ENCODE measurements around the gene CRP. TPM values are rescaled to one million over a fixed set of nuclear protein-coding genes. Genes with fewer than 3 reads are reported as not detected.

CRP gene
- total RNA-seq, 1 donor from 2014 or later: not detected

DNA sequence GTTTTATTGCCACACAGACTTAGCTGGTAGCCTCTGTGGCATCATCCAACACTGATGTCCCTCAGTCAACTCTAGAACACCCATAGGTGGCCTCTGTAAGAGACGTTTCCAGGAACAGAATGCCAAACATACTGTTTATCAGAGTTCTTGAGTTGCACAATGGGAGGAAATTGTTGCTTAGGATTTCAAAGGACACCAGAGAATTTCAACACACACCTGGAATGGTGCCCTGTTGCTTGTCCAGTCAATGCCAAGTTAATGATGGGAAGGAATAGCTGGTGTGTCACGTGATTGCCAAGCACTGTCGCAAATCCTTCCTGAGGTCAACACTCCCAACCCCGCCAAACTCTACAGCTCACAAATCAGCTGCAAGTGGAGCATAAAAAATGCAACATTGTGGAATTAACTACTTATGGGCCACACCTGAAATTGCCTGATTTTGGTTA, 37.8 kb upstream of the CRP start:
- no peak for DNase-seq (ENCODE audit: low spot score)
- no peak overlapping the region for H3K4me3 Mint-ChIP-seq (ENCODE audit: unreplicated experiment)

DNA sequence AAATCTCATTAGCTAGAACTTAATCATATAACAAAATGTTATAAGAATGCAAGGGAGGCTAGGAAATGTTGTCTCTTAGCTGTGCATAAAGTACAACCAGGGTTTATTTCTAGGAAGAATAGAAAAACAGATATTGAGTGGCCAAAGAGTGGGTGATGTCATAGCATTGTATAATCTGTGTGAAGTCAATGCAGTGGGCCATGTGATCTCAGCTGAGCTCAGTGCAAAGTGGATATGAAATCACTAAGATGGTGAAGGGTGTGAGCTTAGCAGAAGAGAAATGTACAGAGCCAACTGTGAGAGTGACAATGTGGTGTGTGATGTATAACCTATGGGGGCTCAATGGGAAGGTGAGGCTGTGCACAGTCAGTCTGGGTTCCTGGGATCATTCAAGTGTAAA, 36.6 kb upstream of the CRP start:
- Mint-ChIP-seq H3K27ac (ENCODE audit: unreplicated experiment) (no peak overlapping the region), H3K4me1 (ENCODE audit: unreplicated experiment) (no peaks in the 10 kb centered on the region), H3K4me3 (ENCODE audit: unreplicated experiment) (no peak overlapping the region), H3K27me3 (ENCODE audit: unreplicated experiment) (no peaks in the 10 kb centered on the region), H3K36me3 (ENCODE audit: low read depth, unreplicated experiment) (no peaks in the 10 kb centered on the region), H3K9me3 (ENCODE audit: unreplicated experiment) (no peaks in the 10 kb centered on the region)
- TF ChIP-seq, protein P1, sequence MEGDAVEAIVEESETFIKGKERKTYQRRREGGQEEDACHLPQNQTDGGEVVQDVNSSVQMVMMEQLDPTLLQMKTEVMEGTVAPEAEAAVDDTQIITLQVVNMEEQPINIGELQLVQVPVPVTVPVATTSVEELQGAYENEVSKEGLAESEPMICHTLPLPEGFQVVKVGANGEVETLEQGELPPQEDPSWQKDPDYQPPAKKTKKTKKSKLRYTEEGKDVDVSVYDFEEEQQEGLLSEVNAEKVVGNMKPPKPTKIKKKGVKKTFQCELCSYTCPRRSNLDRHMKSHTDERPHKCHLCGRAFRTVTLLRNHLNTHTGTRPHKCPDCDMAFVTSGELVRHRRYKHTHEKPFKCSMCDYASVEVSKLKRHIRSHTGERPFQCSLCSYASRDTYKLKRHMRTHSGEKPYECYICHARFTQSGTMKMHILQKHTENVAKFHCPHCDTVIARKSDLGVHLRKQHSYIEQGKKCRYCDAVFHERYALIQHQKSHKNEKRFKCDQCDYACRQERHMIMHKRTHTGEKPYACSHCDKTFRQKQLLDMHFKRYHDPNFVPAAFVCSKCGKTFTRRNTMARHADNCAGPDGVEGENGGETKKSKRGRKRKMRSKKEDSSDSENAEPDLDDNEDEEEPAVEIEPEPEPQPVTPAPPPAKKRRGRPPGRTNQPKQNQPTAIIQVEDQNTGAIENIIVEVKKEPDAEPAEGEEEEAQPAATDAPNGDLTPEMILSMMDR (IDR thresholded peaks at IDR 0.05; ENCODE audit: unreplicated experiment): no peak
- no peak for DNase-seq (ENCODE audit: low spot score)

More for the DNA sequence above, 37.8 kb upstream of the CRP start:
- Mint-ChIP-seq H3K27ac (ENCODE audit: unreplicated experiment) (no peak overlapping the region), H3K36me3 (ENCODE audit: low read depth, unreplicated experiment) (no peaks in the 10 kb centered on the region), H3K4me1 (ENCODE audit: unreplicated experiment) (no peaks in the 10 kb centered on the region), H3K27me3 (ENCODE audit: unreplicated experiment) (no peaks in the 10 kb centered on the region), H3K9me3 (ENCODE audit: unreplicated experiment) (no peaks in the 10 kb centered on the region)
- TF ChIP-seq, protein P1 (IDR thresholded peaks at IDR 0.05; ENCODE audit: unreplicated experiment): no peak

DNA sequence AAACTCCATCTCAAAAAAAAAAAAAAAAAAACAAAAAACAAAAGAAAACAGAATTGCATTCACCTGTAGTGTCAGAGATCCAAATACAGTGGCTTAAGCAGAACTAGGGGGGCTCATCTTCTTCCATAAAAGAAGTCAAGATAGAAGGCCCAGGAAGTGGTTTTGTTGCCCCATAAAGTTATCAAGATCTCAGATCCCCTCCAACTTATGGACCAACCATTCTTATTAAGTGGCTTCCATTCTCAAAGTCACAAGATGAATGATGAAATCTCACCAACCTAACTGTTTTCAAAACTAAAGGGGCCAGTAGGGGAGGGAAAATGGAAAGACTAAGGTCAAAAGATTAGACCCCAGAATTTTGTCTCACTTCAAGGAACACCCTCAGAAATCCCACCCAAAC, 36.2 kb upstream of the CRP start:
- Mint-ChIP-seq H3K27ac (ENCODE audit: unreplicated experiment) (no peak overlapping the region), H3K9me3 (ENCODE audit: unreplicated experiment) (no peaks in the 10 kb centered on the region), H3K4me3 (ENCODE audit: unreplicated experiment) (no peak overlapping the region), H3K36me3 (ENCODE audit: low read depth, unreplicated experiment) (no peaks in the 10 kb centered on the region), H3K4me1 (ENCODE audit: unreplicated experiment) (no peaks in the 10 kb centered on the region), H3K27me3 (ENCODE audit: unreplicated experiment) (no peaks in the 10 kb centered on the region)
- TF ChIP-seq, protein P1 (IDR thresholded peaks at IDR 0.05; ENCODE audit: unreplicated experiment): no peak
- no peak for DNase-seq (ENCODE audit: low spot score)

DNA sequence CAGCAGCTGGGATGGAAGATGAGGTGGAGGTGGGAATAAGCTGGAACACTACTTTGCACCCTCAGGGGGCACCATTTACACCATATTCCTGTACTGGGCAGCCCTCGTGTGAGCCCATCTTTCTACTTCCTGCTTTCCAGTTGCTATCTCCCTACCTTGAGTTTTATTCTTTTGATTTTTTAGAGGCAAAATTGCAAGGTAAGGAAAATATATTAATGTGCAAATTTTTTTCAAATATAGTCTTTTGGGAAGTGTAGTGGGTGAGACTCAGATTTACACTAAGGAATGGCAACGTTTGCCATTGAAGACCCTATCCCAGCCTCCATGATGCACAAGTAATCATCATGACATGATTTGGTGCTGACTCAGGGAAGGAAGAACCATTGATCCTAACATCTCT, 35.2 kb upstream of the CRP start:
- no peak for DNase-seq (ENCODE audit: low spot score)
- Mint-ChIP-seq H3K9me3 (ENCODE audit: unreplicated experiment) (no peaks in the 10 kb centered on the region), H3K27me3 (ENCODE audit: unreplicated experiment) (no peaks in the 10 kb centered on the region), H3K4me1 (ENCODE audit: unreplicated experiment) (no peaks in the 10 kb centered on the region), H3K4me3 (ENCODE audit: unreplicated experiment) (no peak overlapping the region), H3K36me3 (ENCODE audit: low read depth, unreplicated experiment) (no peaks in the 10 kb centered on the region), H3K27ac (ENCODE audit: unreplicated experiment) (no peak overlapping the region)
- TF ChIP-seq, protein P1 (IDR thresholded peaks at IDR 0.05; ENCODE audit: unreplicated experiment): no peak

DNA sequence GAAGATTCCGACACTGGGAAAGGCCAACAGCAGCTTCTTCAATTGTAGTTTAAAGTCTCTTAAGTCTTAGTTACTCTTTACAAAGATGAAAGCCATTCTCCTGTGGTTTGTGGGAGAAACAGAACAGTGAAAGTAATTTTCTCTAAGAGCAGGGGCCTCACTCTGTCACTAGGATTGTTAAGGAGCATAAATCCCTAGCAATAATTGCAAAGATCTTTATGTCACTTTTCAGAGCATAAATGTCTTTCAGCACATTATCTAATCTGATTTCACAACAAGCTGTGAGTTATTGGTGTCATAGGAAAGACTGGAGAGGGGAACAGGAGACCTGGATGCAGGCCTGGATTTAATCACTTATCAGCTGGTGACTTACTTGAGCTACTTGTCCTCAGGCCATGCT, 34.0 kb upstream of the CRP start:
- no peak overlapping the region for H3K4me3 Mint-ChIP-seq (ENCODE audit: unreplicated experiment)
- no peak overlapping the region for H3K27ac Mint-ChIP-seq (ENCODE audit: unreplicated experiment)
- no peak for DNase-seq (ENCODE audit: low spot score)
- no peaks in the 10 kb centered on the region for H3K9me3 Mint-ChIP-seq (ENCODE audit: unreplicated experiment)
- H3K27me3 Mint-ChIP-seq (ENCODE audit: unreplicated experiment): no peaks in the 10 kb centered on the region
- H3K4me1 Mint-ChIP-seq (ENCODE audit: unreplicated experiment): no peaks in the 10 kb centered on the region
- TF ChIP-seq, protein P1 (IDR thresholded peaks at IDR 0.05; ENCODE audit: unreplicated experiment): no peak
- no peaks in the 10 kb centered on the region for H3K36me3 Mint-ChIP-seq (ENCODE audit: low read depth, unreplicated experiment)

Data from endothelial cell (in vitro differentiated cells).